ENCODE results near the gene SLC5A11. TPM values are rescaled to one million over a fixed set of nuclear protein-coding genes. Genes with fewer than 3 reads are reported as not detected.

SLC5A11 gene
- total RNA-seq, 1 experiment from 2014 or later: not detected

DNA sequence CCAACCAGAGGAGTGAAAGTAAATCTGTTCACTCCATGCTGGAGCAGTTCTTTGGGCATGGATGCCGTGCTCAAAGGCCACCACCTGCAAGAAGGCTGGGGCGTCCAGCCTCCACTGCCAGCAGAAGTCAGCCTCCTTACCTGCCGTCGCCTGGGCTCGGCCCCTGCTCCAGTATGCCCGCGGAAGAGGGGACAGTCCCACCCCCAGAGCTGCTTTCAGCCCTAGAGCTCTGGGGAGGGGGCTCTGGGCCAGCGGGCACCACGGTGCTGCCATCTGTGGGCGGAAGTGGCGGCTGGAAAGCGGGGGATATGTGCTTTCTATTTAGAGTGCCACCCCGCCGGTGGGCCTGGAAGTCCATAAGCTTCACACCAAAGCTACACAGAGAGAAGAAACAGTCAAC, 93.5 kb downstream of the SLC5A11 start:
- H3K27ac ChIP-seq (ENCODE audit: low read depth, low read length, poor library complexity, severe bottlenecking): no peak overlapping the region
- no peaks in the 10 kb centered on the region for H3K27me3 ChIP-seq (replicated peaks; ENCODE audit: insufficient read depth, low read depth, low read length, poor library complexity)
- no TSS peak for BruUV-seq (replicated peaks)
- CTCF ChIA-PET: no interaction called here
- POLR2A ChIA-PET (ENCODE audit: low non-redundant PET): no interaction called here
- H3K4me1 ChIP-seq (ENCODE audit: insufficient read depth, low read length, poor library complexity, severe bottlenecking): no peaks in the 10 kb centered on the region
- no peak for TF ChIP-seq EZH2 (IDR thresholded peaks at IDR 0.05; ENCODE audit: borderline replicate concordance, low read depth, low read length, poor library complexity, severe bottlenecking)
- TF ChIP-seq, protein P1, sequence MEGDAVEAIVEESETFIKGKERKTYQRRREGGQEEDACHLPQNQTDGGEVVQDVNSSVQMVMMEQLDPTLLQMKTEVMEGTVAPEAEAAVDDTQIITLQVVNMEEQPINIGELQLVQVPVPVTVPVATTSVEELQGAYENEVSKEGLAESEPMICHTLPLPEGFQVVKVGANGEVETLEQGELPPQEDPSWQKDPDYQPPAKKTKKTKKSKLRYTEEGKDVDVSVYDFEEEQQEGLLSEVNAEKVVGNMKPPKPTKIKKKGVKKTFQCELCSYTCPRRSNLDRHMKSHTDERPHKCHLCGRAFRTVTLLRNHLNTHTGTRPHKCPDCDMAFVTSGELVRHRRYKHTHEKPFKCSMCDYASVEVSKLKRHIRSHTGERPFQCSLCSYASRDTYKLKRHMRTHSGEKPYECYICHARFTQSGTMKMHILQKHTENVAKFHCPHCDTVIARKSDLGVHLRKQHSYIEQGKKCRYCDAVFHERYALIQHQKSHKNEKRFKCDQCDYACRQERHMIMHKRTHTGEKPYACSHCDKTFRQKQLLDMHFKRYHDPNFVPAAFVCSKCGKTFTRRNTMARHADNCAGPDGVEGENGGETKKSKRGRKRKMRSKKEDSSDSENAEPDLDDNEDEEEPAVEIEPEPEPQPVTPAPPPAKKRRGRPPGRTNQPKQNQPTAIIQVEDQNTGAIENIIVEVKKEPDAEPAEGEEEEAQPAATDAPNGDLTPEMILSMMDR (conservative IDR thresholded peaks at IDR 0.05; ENCODE audit: low read depth, low read length): no peak
- H3K36me3 ChIP-seq (ENCODE audit: insufficient read depth, low read length, poor library complexity, severe bottlenecking): peaks cover 74% of the 10 kb centered on the region
- DNase-seq (ENCODE audit: low spot score): no peak
- no peak overlapping the region for H3K4me3 ChIP-seq (ENCODE audit: low read depth, low read length, poor library complexity, severe bottlenecking)
- intact Hi-C loops (cut with micrococcal nuclease; ENCODE audit: unreplicated experiment): no loop called here
- no peaks in the 10 kb centered on the region for H3K9me3 ChIP-seq (ENCODE audit: low read depth, low read length, poor library complexity, severe bottlenecking)

DNA sequence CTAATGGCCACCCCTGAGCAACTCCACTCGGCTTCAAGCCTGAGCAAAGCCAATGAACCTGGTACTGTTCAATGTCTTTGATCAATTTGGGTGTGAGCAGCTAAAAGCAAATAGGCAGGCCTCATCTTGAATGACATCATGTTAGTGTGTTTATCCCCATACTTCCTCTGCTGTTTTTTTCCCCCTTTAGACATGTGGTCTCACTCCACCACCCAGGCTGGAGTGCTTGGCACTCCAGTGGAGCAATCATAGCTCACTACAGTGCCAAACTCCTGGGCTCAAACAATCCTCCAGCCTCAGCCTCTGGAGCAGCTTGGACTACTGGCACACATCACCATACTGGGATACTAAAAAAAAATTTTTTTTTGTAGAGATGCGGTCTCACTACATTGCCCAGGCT, 94.0 kb downstream of the SLC5A11 start:
- Histone ChIP-seq H3K27ac (ENCODE audit: low read depth, low read length, poor library complexity, severe bottlenecking) (no peak overlapping the region), H3K36me3 (ENCODE audit: insufficient read depth, low read length, poor library complexity, severe bottlenecking) (peaks cover 69% of the 10 kb centered on the region), H3K9me3 (ENCODE audit: low read depth, low read length, poor library complexity, severe bottlenecking) (no peaks in the 10 kb centered on the region), H3K27me3 (replicated peaks; ENCODE audit: insufficient read depth, low read depth, low read length, poor library complexity) (no peaks in the 10 kb centered on the region), H3K4me3 (ENCODE audit: low read depth, low read length, poor library complexity, severe bottlenecking) (no peak overlapping the region), H3K4me1 (ENCODE audit: insufficient read depth, low read length, poor library complexity, severe bottlenecking) (no peaks in the 10 kb centered on the region)
- intact Hi-C loops (cut with micrococcal nuclease; ENCODE audit: unreplicated experiment): no loop called here
- ChIA-PET CTCF (no interaction called here), POLR2A (ENCODE audit: low non-redundant PET) (no interaction called here)
- BruUV-seq (replicated peaks): no TSS peak
- no peak for DNase-seq (ENCODE audit: low spot score)
- TF ChIP-seq EZH2 (IDR thresholded peaks at IDR 0.05; ENCODE audit: borderline replicate concordance, low read depth, low read length, poor library complexity, severe bottlenecking): no peak
- TF ChIP-seq, protein P1 (conservative IDR thresholded peaks at IDR 0.05; ENCODE audit: low read depth, low read length): no peak

DNA sequence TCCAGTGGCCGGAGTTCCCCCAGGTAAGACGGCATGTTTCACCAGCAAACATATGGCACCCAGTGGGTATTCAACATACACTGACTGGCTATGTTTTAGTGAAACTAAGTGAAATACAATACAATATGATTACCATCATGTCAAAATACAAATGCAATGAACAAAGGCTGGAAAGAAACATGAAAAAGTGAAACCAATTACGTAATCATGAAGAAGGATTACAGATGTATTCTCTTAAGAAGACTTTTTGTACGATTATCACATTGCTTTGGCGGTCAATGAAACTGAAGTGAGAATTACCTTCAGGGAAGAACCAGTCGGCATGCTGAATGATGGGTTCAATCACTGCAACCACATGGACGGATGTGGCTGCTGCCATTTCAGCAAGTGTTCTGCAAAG, 97.7 kb downstream of the SLC5A11 start:
- BruUV-seq (replicated peaks): no TSS peak
- Histone ChIP-seq H3K4me1 (ENCODE audit: insufficient read depth, low read length, poor library complexity, severe bottlenecking) (no peaks in the 10 kb centered on the region), H3K36me3 (ENCODE audit: insufficient read depth, low read length, poor library complexity, severe bottlenecking) (peaks cover 76% of the 10 kb centered on the region), H3K27me3 (replicated peaks; ENCODE audit: insufficient read depth, low read depth, low read length, poor library complexity) (no peaks in the 10 kb centered on the region), H3K4me3 (ENCODE audit: low read depth, low read length, poor library complexity, severe bottlenecking) (no peak overlapping the region), H3K9me3 (ENCODE audit: low read depth, low read length, poor library complexity, severe bottlenecking) (no peaks in the 10 kb centered on the region), H3K27ac (ENCODE audit: low read depth, low read length, poor library complexity, severe bottlenecking) (no peak overlapping the region)
- DNase-seq (ENCODE audit: low spot score): no peak
- ChIA-PET POLR2A (ENCODE audit: low non-redundant PET) (no interaction called here), CTCF (no interaction called here)
- TF ChIP-seq EZH2 (IDR thresholded peaks at IDR 0.05; ENCODE audit: borderline replicate concordance, low read depth, low read length, poor library complexity, severe bottlenecking): no peak
- TF ChIP-seq, protein P1 (conservative IDR thresholded peaks at IDR 0.05; ENCODE audit: low read depth, low read length): no peak
- intact Hi-C loops (cut with micrococcal nuclease; ENCODE audit: unreplicated experiment): no loop called here
